DOHH2 (cell line): ENCODE results near the gene ABCC11.

ENCODE experiments used
- CTCF ChIP-seq: fragments of 200-600 bp; sonication (generic); IDR thresholded peaks from one replicate; pipeline ENCODE4 v1.5.1; 2014; ENCODE audit warnings: antibody characterized with exemption, mild to moderate bottlenecking, low read depth, low read length; ENCODE audit not compliant: poor library complexity, severe bottlenecking
- EZH2phosphoT487 ChIP-seq: fragments of 200-600 bp; sonication (generic); IDR thresholded peaks from 2 replicates; pipeline ENCODE4 v1.6.1; 2017; ENCODE audit warnings: borderline replicate concordance, mild to moderate bottlenecking, antibody characterized with exemption, low read length, moderate library complexity, mixed read lengths

DNA sequence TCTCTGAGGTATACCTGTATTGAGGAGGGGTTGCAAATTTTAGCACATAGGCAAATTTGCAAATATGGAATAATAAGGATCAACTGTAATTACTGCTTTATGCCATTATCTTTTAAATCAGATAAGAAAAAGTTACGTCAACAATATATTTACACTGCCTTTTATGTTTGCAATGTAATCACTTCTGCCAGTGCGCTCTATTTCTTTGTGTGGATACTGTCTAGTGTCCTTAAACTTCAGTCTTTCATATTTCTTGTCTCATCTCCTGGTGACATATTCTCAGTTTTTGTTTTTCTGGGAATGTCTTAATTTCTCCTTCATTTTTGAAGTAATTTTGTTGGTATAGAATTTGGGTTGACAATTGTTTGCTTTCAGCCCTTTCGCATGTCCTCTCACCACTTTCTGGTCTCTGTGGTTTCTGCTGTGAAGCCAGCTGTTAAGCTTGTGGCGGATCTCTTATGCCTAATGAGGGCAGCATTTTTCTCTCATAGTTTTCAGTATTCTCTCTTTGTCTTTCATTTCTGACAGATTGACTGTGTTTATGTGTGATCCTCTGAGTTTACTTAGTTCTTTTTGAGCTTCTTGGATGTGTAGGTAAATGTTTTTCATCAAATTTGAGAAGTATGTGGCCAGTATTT lies 37.6 kb upstream of the ABCC11 start:
- TF ChIP-seq CTCF (no peak), EZH2phosphoT487 (no peak)
